ENCODE measurements around the gene FAM83G.

FAM83G gene

GRCh38 chr17:18978050-18978449 is 26.5 kb downstream of the FAM83G start:
- Histone ChIP-seq H3K9ac (ENCODE audit: low read length) (no peak overlapping the region), H2BK12ac (ENCODE audit: low read length in 2 of 2) (no peak overlapping the region), H3K4ac (ENCODE audit: low read depth in 1 of 2, low read length in 2 of 2) (no peak overlapping the region), H3K27ac (ENCODE audit: low read length, poor library complexity, severe bottlenecking) (no peak overlapping the region), H3K23ac (ENCODE audit: low read length in 2 of 2) (no peak overlapping the region), H2BK15ac (ENCODE audit: low read depth, poor library complexity, severe bottlenecking) (no peak overlapping the region), H2BK5ac (ENCODE audit: low read depth, low read length, poor library complexity, severe bottlenecking) (no peak overlapping the region), H3K27me3 (ENCODE audit: control insufficient read depth in 1 of 2, insufficient read depth in 1 of 2, low read length in 2 of 2) (no peaks in the 10 kb centered on the region), H4K91ac (ENCODE audit: low read length) (no peak overlapping the region), H3K4me3 (ENCODE audit: insufficient read depth in 1 of 2, low read depth in 1 of 2, low read length in 2 of 2) (no peak overlapping the region), H3K4me1 (ENCODE audit: control insufficient read depth, insufficient read depth, low read depth, low read length) (peaks cover 44% of the 10 kb centered on the region), H3K79me1 (replicated peaks; ENCODE audit: low read length, poor library complexity, severe bottlenecking) (peaks cover 14% of the 10 kb centered on the region), H3K18ac (ENCODE audit: low read depth in 1 of 2, low read length in 2 of 2) (no peak overlapping the region), H3K9me3 (ENCODE audit: control insufficient read depth, low read length) (no peaks in the 10 kb centered on the region), H2BK120ac (ENCODE audit: low read depth, low read length) (no peak overlapping the region), H4K8ac (ENCODE audit: low read length) (no peak overlapping the region), H3K14ac (ENCODE audit: low read length in 2 of 2) (no peak overlapping the region), H3K4me2 (ENCODE audit: low read length, poor library complexity, severe bottlenecking) (no peak overlapping the region), H3K36me3 (ENCODE audit: control insufficient read depth in 1 of 2, insufficient read depth in 2 of 2, low read depth in 1 of 2, low read length in 2 of 2) (peaks cover 14 to 49% of the 10 kb centered on the region in 2 experiments), H2AK5ac (ENCODE audit: low read length, severe bottlenecking) (no peak overlapping the region), H2AFZ (ENCODE audit: low read depth, low read length) (no peak overlapping the region)
- 94% methylated on average over 13 of the region's 13 CpGs for WGBS
- DNase-seq, result no peak

- Histone ChIP-seq H2BK5ac (ENCODE audit: low read depth, low read length, poor library complexity, severe bottlenecking) (no peak overlapping the region), H3K4ac (ENCODE audit: low read depth in 1 of 2, low read length in 2 of 2) (no peak overlapping the region), H3K36me3 (ENCODE audit: control insufficient read depth in 1 of 2, insufficient read depth in 2 of 2, low read depth in 1 of 2, low read length in 2 of 2) (peaks cover 14 to 49% of the 10 kb centered on the region in 2 experiments), H3K27me3 (ENCODE audit: control insufficient read depth in 1 of 2, insufficient read depth in 1 of 2, low read length in 2 of 2) (no peaks in the 10 kb centered on the region), H2BK15ac (ENCODE audit: low read depth, poor library complexity, severe bottlenecking) (no peak overlapping the region), H3K4me3 (ENCODE audit: insufficient read depth in 1 of 2, low read depth in 1 of 2, low read length in 2 of 2) (no peak overlapping the region), H3K27ac (ENCODE audit: low read length, poor library complexity, severe bottlenecking) (no peak overlapping the region), H3K23ac (ENCODE audit: low read length in 2 of 2) (no peak overlapping the region), H3K4me1 (ENCODE audit: control insufficient read depth, insufficient read depth, low read depth, low read length) (peaks cover 40% of the 10 kb centered on the region), H4K8ac (ENCODE audit: low read length) (no peak overlapping the region), H3K18ac (ENCODE audit: low read depth in 1 of 2, low read length in 2 of 2) (no peak overlapping the region), H2BK120ac (ENCODE audit: low read depth, low read length) (no peak overlapping the region), H4K91ac (ENCODE audit: low read length) (no peak overlapping the region), H3K4me2 (ENCODE audit: low read length, poor library complexity, severe bottlenecking) (no peak overlapping the region), H2BK12ac (ENCODE audit: low read length in 2 of 2) (no peak overlapping the region), H3K9me3 (ENCODE audit: control insufficient read depth, low read length) (no peaks in the 10 kb centered on the region), H3K9ac (ENCODE audit: low read length) (no peak overlapping the region), H3K79me1 (replicated peaks; ENCODE audit: low read length, poor library complexity, severe bottlenecking) (peaks cover 14% of the 10 kb centered on the region), H2AK5ac (ENCODE audit: low read length, severe bottlenecking) (no peak overlapping the region), H3K14ac (ENCODE audit: low read length in 2 of 2) (no peak overlapping the region), H2AFZ (ENCODE audit: low read depth, low read length) (no peak overlapping the region)
- DNase-seq, result no peak
- WGBS, result 96% methylated on average over 19 of the region's 19 CpGs
Observed at GRCh38 chr17:18977646-18978045, 26.9 kb downstream of the FAM83G start.

- no peak overlapping the region for H3K4me3 ChIP-seq (ENCODE audit: insufficient read depth in 1 of 2, low read depth in 1 of 2, low read length in 2 of 2)
- H4K8ac ChIP-seq (ENCODE audit: low read length), result no peak overlapping the region
- peaks cover 34% of the 10 kb centered on the region for H3K4me1 ChIP-seq (ENCODE audit: control insufficient read depth, insufficient read depth, low read depth, low read length)
Observed at GRCh38 chr17:18977021-18977420, 27.5 kb downstream of the FAM83G start.

GRCh38 chr17:18976201-18976600 is 28.4 kb downstream of the FAM83G start:
- Histone ChIP-seq H2AK5ac (ENCODE audit: low read length, severe bottlenecking) (no peak overlapping the region), H2BK5ac (ENCODE audit: low read depth, low read length, poor library complexity, severe bottlenecking) (no peak overlapping the region), H3K79me1 (replicated peaks; ENCODE audit: low read length, poor library complexity, severe bottlenecking) (peaks cover 15% of the 10 kb centered on the region), H3K9ac (ENCODE audit: low read length) (no peak overlapping the region), H4K8ac (ENCODE audit: low read length) (no peak overlapping the region), H3K18ac (ENCODE audit: low read depth in 1 of 2, low read length in 2 of 2) (no peak overlapping the region), H3K36me3 (ENCODE audit: control insufficient read depth in 1 of 2, insufficient read depth in 2 of 2, low read depth in 1 of 2, low read length in 2 of 2) (peaks cover 18 to 62% of the 10 kb centered on the region in 2 experiments), H3K23ac (ENCODE audit: low read length in 2 of 2) (no peak overlapping the region), H3K27ac (ENCODE audit: low read length, poor library complexity, severe bottlenecking) (no peak overlapping the region), H3K4me2 (ENCODE audit: low read length, poor library complexity, severe bottlenecking) (no peak overlapping the region), H3K4ac (ENCODE audit: low read depth in 1 of 2, low read length in 2 of 2) (no peak overlapping the region), H2BK15ac (ENCODE audit: low read depth, poor library complexity, severe bottlenecking) (no peak overlapping the region), H3K9me3 (ENCODE audit: control insufficient read depth, low read length) (no peaks in the 10 kb centered on the region), H2BK12ac (ENCODE audit: low read length in 2 of 2) (no peak overlapping the region), H2AFZ (ENCODE audit: low read depth, low read length) (no peak overlapping the region), H3K14ac (ENCODE audit: low read length in 2 of 2) (no peak overlapping the region), H3K4me1 (ENCODE audit: control insufficient read depth, insufficient read depth, low read depth, low read length) (peaks cover 26% of the 10 kb centered on the region), H4K91ac (ENCODE audit: low read length) (no peak overlapping the region), H3K4me3 (ENCODE audit: insufficient read depth in 1 of 2, low read depth in 1 of 2, low read length in 2 of 2) (no peak overlapping the region), H2BK120ac (ENCODE audit: low read depth, low read length) (no peak overlapping the region), H3K27me3 (ENCODE audit: control insufficient read depth in 1 of 2, insufficient read depth in 1 of 2, low read length in 2 of 2) (no peaks in the 10 kb centered on the region)
- no peak for DNase-seq
- WGBS, result 88% methylated on average over 4 of the region's 4 CpGs

More at GRCh38 chr17:18977021-18977420, 27.5 kb downstream of the FAM83G start:
- DNase-seq, result no peak
- Histone ChIP-seq H4K91ac (ENCODE audit: low read length) (no peak overlapping the region), H3K18ac (ENCODE audit: low read depth in 1 of 2, low read length in 2 of 2) (no peak overlapping the region), H3K79me1 (replicated peaks; ENCODE audit: low read length, poor library complexity, severe bottlenecking) (peaks cover 12% of the 10 kb centered on the region), H3K27me3 (ENCODE audit: control insufficient read depth in 1 of 2, insufficient read depth in 1 of 2, low read length in 2 of 2) (no peaks in the 10 kb centered on the region), H3K14ac (ENCODE audit: low read length in 2 of 2) (no peak overlapping the region), H3K27ac (ENCODE audit: low read length, poor library complexity, severe bottlenecking) (no peak overlapping the region), H2BK120ac (ENCODE audit: low read depth, low read length) (no peak overlapping the region), H3K9ac (ENCODE audit: low read length) (no peak overlapping the region), H3K36me3 (ENCODE audit: control insufficient read depth in 1 of 2, insufficient read depth in 2 of 2, low read depth in 1 of 2, low read length in 2 of 2) (peaks cover 14 to 53% of the 10 kb centered on the region in 2 experiments), H2BK15ac (ENCODE audit: low read depth, poor library complexity, severe bottlenecking) (no peak overlapping the region), H3K23ac (ENCODE audit: low read length in 2 of 2) (no peak overlapping the region), H2AK5ac (ENCODE audit: low read length, severe bottlenecking) (no peak overlapping the region), H2BK12ac (ENCODE audit: low read length in 2 of 2) (no peak overlapping the region), H3K9me3 (ENCODE audit: control insufficient read depth, low read length) (no peaks in the 10 kb centered on the region), H2BK5ac (ENCODE audit: low read depth, low read length, poor library complexity, severe bottlenecking) (no peak overlapping the region), H2AFZ (ENCODE audit: low read depth, low read length) (no peak overlapping the region), H3K4me2 (ENCODE audit: low read length, poor library complexity, severe bottlenecking) (no peak overlapping the region), H3K4ac (ENCODE audit: low read depth in 1 of 2, low read length in 2 of 2) (no peak overlapping the region)
- 98% methylated on average over 4 of the region's 4 CpGs for WGBS
